Tongue (tissue), 2 donors: ENCODE data around the gene SBF1. TPM values are rescaled to one million over a fixed set of nuclear protein-coding genes. Genes with fewer than 3 reads are reported as not detected.
"Not testable (repeated sequence)": the region's sequence is repeated elsewhere in the genome, so short reads cannot be mapped to it uniquely, and the experiment has no call there.

Experiments used
- DNase-seq: peaks from one replicate; pipeline ENCODE4 v3.0.0-alpha.2; 2015
- total RNA-seq: library from RNA; depleted of rRNA; stranded (reverse); fragments of >200 nt; gene quantifications from one replicate; pipeline ENCODE4 v1.2.3, GENCODE V29; 2014

Gene SBF1
- total RNA-seq, 1 donor from 2014 or later: 61.7 TPM

DNA sequence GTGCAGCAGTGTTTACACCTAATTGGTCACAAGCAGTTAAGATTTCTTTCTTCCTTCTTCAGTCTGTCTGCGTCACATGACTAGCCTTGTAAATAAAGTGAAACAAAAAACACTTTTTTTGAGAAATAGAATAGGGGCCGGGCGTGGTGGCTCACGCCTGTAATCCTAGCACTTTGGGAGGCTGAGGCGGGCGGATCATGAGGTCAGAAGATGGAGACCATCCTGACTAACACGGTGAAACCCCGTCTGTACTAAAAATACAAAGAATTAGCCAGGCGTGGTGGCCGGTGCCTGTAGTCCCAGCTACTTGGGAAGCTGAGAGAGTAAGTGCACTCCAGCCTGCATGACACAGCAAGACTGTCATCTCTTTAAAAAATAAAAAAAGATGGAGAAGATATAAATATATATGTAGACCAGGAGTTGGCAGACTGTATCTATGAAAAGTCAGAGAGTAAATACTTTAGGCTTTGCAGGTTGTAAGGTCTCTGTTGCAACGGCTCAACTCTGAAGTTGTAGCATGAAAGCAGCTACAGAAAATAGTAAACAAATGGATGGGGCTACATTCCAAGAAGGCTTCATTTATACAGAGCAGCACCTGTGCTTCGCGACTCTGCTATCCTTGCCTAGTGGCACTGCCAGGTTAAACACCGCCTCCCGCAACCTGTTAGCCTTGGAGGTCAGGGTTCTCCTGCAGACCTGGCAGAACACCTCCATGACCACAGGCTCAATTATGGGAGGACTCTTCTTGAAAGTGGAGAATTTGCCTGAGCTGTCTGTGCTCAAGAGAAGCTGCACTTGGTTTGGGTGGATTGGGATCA, 75.8 kb downstream of the SBF1 start:
- DNase-seq: no peak

GRCh38 chr22:50397371-50398060, 77.3 kb downstream of the SBF1 start:
- not testable (repeated sequence) for DNase-seq

DNA sequence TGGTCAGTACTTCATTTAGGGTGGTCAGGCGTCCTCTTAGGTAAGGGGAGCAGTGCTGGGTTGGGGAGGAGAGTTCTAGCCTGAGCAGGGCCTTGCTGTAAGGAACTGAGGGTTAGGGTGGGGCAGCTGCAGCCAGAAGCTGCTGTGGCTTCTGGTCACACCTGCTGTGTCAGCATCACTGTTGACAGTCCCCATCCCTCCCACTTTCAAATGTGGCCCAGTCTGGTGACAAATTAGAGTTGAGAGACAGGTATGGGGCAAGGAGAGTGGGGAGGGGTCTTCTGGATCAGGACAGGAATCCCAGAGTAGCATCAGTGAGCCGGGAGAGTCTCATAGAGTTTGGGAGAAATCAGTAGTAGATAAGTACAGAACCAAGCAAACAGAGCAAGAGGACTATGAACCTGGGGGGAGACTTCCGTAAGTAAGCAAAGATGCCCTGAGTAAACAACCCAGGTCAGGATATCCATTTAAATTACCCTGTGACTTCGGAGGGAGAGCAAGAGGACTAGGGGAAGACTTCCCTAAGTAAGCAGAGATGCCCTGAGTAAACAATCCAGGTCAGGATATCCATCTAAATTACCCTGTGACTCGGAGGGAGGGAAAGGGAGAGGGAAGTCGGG, 78.0 kb downstream of the SBF1 start:
- no peak for DNase-seq

Other genes with a start within 250 kb of the SBF1 start
- gene TUBGCP6, start 230.0 kb downstream of the SBF1 start, total RNA-seq: 39.7 TPM
- 23.4 TPM for gene HDAC10, start 223.8 kb downstream of the SBF1 start, total RNA-seq
- gene MAPK12, start 213.4 kb downstream of the SBF1 start, total RNA-seq: 29.4 TPM
- gene MAPK11, start 204.7 kb downstream of the SBF1 start, total RNA-seq: 4.0 TPM
- gene PLXNB2, start 167.4 kb downstream of the SBF1 start, total RNA-seq: 146 TPM
- gene DENND6B, start 148.0 kb downstream of the SBF1 start, total RNA-seq: 7.5 TPM
- 49.5 TPM for gene PPP6R2, start 131.7 kb downstream of the SBF1 start, total RNA-seq
- gene ADM2, start 6.5 kb upstream of the SBF1 start, total RNA-seq: 0.92 TPM
- gene MIOX, start 11.8 kb upstream of the SBF1 start, total RNA-seq: not detected
- gene LMF2, start 32.7 kb upstream of the SBF1 start, total RNA-seq: 30.8 TPM
- 38.9 TPM for gene NCAPH2, start 33.2 kb upstream of the SBF1 start, total RNA-seq
- gene SCO2, start 50.6 kb upstream of the SBF1 start, total RNA-seq: 1.3 TPM
- gene TYMP, start 55.0 kb upstream of the SBF1 start, total RNA-seq: 11.0 TPM
- 0.10 TPM for gene KLHDC7B, start 70.9 kb upstream of the SBF1 start, total RNA-seq
- gene SYCE3, start 87.9 kb upstream of the SBF1 start, total RNA-seq: not detected
- gene CPT1B, start 103.4 kb upstream of the SBF1 start, total RNA-seq: 57.4 TPM
- 39.2 TPM for gene CHKB, start 107.8 kb upstream of the SBF1 start, total RNA-seq
- gene MAPK8IP2, start 125.8 kb upstream of the SBF1 start, total RNA-seq: 1.2 TPM
- gene ARSA, start 153.1 kb upstream of the SBF1 start, total RNA-seq: 9.6 TPM
- 10.1 TPM for gene SHANK3, start 197.8 kb upstream of the SBF1 start, total RNA-seq